Fibroblast of mammary gland (primary cell): ENCODE data around the gene RGS8.

Experiments used
- DNase-seq: peaks from one replicate; pipeline ENCODE4 v3.0.0-alpha.2; 2010; ENCODE audit warnings: low read depth
- H3K4me3 ChIP-seq: 2 replicates; pipeline ENCODE4 v1.5.1; 2011; ENCODE audit warnings: low read depth, mild to moderate bottlenecking, low read length, moderate library complexity; ENCODE audit not compliant: control insufficient read depth
- CTCF ChIP-seq: conservative IDR thresholded peaks from 2 replicates; pipeline ENCODE4 v1.5.1; 2011; ENCODE audit warnings: low read depth, low read length, inconsistent platforms; ENCODE audit not compliant: control insufficient read depth, insufficient read depth

RGS8 gene

DNA sequence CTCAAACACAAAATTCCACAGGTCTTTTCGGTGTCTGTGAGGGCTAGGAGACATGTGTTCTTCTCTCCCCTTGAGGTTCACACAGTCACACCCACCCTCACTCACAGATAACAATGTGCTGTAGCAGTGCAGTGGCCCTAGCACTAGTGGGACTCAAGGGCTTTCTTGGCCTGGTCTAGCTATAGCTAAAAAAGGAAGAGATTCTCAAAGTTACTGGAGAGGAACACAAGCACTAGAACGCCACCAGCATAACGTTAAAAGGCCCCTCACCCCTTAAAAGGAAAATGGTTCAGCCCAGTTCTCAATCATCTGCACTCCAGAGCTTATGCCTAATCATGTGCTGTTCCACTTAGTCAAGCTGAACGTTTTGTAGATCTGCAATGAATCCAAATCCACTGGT is 39.5 kb downstream of the RGS8 start:
- no peak for DNase-seq

GRCh38 chr1:182643699-182644098 is 40.7 kb downstream of the RGS8 start:
- no peak for DNase-seq
- TF ChIP-seq CTCF, result no peak
- H3K4me3 ChIP-seq, result no peak overlapping the region

More for the DNA sequence above, 39.5 kb downstream of the RGS8 start:
- no peak for TF ChIP-seq CTCF
- H3K4me3 ChIP-seq, result no peak overlapping the region

DNA sequence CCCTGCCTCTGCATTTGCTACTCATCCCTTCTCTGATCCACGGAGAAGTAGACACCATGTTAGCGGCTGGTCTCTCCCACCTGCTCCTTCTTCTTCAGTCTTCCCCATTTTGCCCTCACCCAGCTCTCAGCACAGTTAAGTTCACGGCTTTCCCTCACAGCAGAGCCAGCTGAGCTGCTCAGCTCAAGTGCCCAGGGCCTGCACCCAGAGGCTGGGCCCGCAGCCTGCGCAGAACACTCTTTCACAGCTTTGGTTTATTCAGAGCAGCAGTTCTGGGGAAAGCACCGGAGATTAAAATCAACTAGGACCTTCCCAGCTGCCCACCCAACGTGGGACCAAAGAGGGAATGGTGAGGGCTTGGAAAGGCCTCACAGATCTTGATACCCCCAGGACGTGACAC is 41.9 kb downstream of the RGS8 start:
- DNase-seq, result no peak
- H3K4me3 ChIP-seq, result no peak overlapping the region
- TF ChIP-seq CTCF, result no peak

- DNase-seq, result no peak
- no peak overlapping the region for H3K4me3 ChIP-seq
- no peak for TF ChIP-seq CTCF
Observed at GRCh38 chr1:182641561-182641960, 42.8 kb downstream of the RGS8 start.

DNA sequence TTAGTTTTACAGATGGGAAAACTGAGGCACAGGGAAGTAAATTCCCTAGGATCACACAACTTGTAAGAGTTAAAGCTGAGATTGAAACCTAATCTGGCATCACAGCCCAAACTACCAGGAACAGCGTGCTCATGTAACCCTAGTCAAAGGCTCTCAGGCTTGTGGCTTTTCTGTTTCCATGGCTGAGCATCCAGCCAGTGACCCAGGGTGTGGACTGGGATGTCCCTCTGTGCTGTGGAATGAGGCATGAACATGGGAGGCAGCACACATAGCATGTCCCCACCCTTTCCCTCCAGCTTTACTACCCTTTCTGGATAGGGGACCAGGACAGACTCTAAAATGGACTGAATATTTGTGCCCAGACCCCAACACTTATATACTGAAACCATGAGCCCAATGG is 45.1 kb downstream of the RGS8 start:
- H3K4me3 ChIP-seq, result no peak overlapping the region
- no peak for DNase-seq
- TF ChIP-seq CTCF, result no peak

DNA sequence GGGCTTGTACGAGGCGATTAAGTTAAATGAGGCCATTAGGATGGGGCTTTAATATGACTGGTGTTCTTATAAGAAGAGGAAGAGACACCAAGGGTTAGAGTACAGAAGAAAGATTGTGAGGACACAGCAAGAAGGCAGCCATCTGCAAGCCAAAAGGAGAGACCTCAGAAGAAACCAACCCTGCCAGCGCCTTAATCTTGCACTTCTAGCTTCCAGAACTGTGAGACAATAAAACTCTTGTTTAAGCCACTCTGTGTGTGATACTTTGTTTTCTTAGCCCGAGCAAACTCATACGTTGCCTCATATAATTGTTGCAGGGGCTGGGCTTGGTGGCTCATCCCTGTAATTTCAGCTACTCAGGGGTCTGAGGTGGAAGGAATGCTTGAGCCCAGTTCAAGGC is 46.6 kb downstream of the RGS8 start:
- no peak for TF ChIP-seq CTCF
- no peak for DNase-seq
- no peak overlapping the region for H3K4me3 ChIP-seq

DNA sequence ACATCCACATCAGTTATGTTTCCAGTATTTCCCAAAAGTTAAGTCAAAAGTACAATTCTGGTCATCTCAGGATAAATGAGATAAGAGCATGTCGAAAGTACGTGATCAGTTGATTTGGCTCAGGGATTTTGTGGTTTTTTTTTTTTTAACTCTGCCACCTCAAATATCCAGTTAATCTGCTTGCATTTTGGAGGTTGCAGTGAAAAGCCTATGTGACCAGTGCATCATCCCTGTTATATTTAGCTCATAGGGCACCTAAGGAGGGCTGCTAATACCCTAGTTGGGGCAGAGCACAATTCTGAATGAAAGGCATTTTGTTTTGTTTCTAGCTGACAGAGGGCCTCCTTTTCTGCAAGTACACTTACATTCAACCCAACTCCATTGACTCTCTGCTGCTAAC is 48.5 kb downstream of the RGS8 start:
- DNase-seq, result no peak
- H3K4me3 ChIP-seq, result no peak overlapping the region
- TF ChIP-seq CTCF, result no peak
